GM12878 (cell line): Measurements from ENCODE around the gene CIRBP. TPM values are rescaled to one million over a fixed set of nuclear protein-coding genes. Genes with fewer than 3 reads are reported as not detected.

Experiments
- ASH2L ChIP-seq: fragments of 300-600, 200-600 bp; sonication (generic); IDR thresholded peaks from 2 replicates; pipeline ENCODE4 v1.6.1; 2017; ENCODE audit warnings: low read depth, mild to moderate bottlenecking, borderline replicate concordance
- BHLHE40 ChIP-seq, 2 experiments: fragments of 450-650 bp in 1 of 2; IDR thresholded peaks; 2 replicates each; pipeline ENCODE4 v1.6.1; 2011 to 2017; ENCODE audit warnings: low read depth in 2 of 2, borderline replicate concordance in 1 of 2, improper control_type of control experiment in 1 of 2, low read length in 1 of 2, mild to moderate bottlenecking in 1 of 2
- BMI1 ChIP-seq: fragments of 450-650 bp; IDR thresholded peaks from 2 replicates; pipeline ENCODE4 v1.6.1; 2016; ENCODE audit warnings: mild to moderate bottlenecking, moderate library complexity, borderline replicate concordance
- CEBPB ChIP-seq, 2 experiments: fragments of 150-350 bp in 1 of 2; IDR thresholded peaks; 2 replicates each; pipeline ENCODE4 v1.6.1; 2012 to 2014; ENCODE audit warnings: low read depth in 2 of 2, low read length in 2 of 2, borderline replicate concordance in 1 of 2, inconsistent platforms in 1 of 2
- CREB1 ChIP-seq: IDR thresholded peaks from 2 replicates; pipeline ENCODE4 v1.6.1; 2012; ENCODE audit warnings: low read depth, mild to moderate bottlenecking, inconsistent platforms
- CREM ChIP-seq: IDR thresholded peaks from 2 replicates; pipeline ENCODE4 v1.6.1; 2014; ENCODE audit warnings: antibody characterized with exemption, low read depth
- E4F1 ChIP-seq: fragments of 450-650 bp; IDR thresholded peaks from 2 replicates; pipeline ENCODE4 v1.6.1; 2018; ENCODE audit warnings: borderline replicate concordance, mild to moderate bottlenecking; ENCODE audit not compliant: partially characterized antibody
- EED ChIP-seq: sonication (generic); IDR thresholded peaks from 2 replicates; pipeline ENCODE4 v1.6.1; 2016; ENCODE audit warnings: antibody characterized with exemption, low read depth
- ETV6 ChIP-seq, 2 experiments: fragments of 450-650 bp in 1 of 2; IDR thresholded peaks in 1 of 2; conservative IDR thresholded peaks in 1 of 2; 2 replicates each; pipeline ENCODE4 v1.6.1; 2014; ENCODE audit warnings: antibody characterized with exemption in 1 of 2, borderline replicate concordance in 1 of 2, low read depth in 1 of 2, mild to moderate bottlenecking in 1 of 2, moderate library complexity in 1 of 2
- FOXK2 ChIP-seq: fragments of 450-650 bp; IDR thresholded peaks from 2 replicates; pipeline ENCODE4 v1.6.1; 2017; ENCODE audit warnings: mild to moderate bottlenecking, moderate library complexity
- IKZF1 ChIP-seq: fragments of 450-650 bp; conservative IDR thresholded peaks from 2 replicates; pipeline ENCODE4 v1.6.1; 2017; ENCODE audit warnings: antibody characterized with exemption, mild to moderate bottlenecking
- KDM1A ChIP-seq: fragments of 200-600 bp; sonication (generic); IDR thresholded peaks from 2 replicates; pipeline ENCODE4 v1.6.1; 2016; ENCODE audit warnings: borderline replicate concordance
- MEF2A ChIP-seq: IDR thresholded peaks from 2 replicates; pipeline ENCODE4 v1.6.1; 2011; ENCODE audit warnings: low read depth, mild to moderate bottlenecking, low read length, moderate library complexity; ENCODE audit not compliant: insufficient read depth
- MTA2 ChIP-seq: fragments of 450-650 bp; IDR thresholded peaks from 2 replicates; pipeline ENCODE4 v1.6.1; 2016; ENCODE audit warnings: low read depth, mild to moderate bottlenecking, moderate library complexity
- NFYA ChIP-seq: IDR thresholded peaks from 2 replicates; pipeline ENCODE4 v1.6.1; 2011; ENCODE audit warnings: low read depth, mild to moderate bottlenecking, low read length, improper control_type of control experiment, borderline replicate concordance
- POLR2AphosphoS2 ChIP-seq: IDR thresholded peaks from 2 replicates; pipeline ENCODE4 v1.6.1; 2011; ENCODE audit warnings: low read depth, mild to moderate bottlenecking, low read length, improper control_type of control experiment, moderate library complexity
- TARDBP ChIP-seq: IDR thresholded peaks from 2 replicates; pipeline ENCODE4 v1.6.1; 2016; ENCODE audit warnings: borderline replicate concordance
- ZBED1 ChIP-seq: IDR thresholded peaks from 2 replicates; pipeline ENCODE4 v1.6.1; 2016; ENCODE audit warnings: borderline replicate concordance
- ZNF217 ChIP-seq: fragments of 450-650 bp; IDR thresholded peaks from 2 replicates; pipeline ENCODE4 v1.6.1; 2017; ENCODE audit warnings: antibody characterized with exemption, mild to moderate bottlenecking
- ZSCAN29 ChIP-seq: fragments of 450-650 bp; IDR thresholded peaks from 2 replicates; pipeline ENCODE4 v1.6.1; 2017; ENCODE audit warnings: mild to moderate bottlenecking, moderate library complexity
- polyA plus RNA-seq, 11 experiments: library from polyadenylated mRNA; depleted of rRNA in 4 of 11; unstranded in 6 of 11; stranded (reverse) in 5 of 11; fragments of >200 nt; fragmentation: Nextera tagmentation in 4 of 11; fragmentation: Illumina TruSeq in 1 of 11; extraction: Ambion mirVana in 4 of 11; extraction: Trizol in 1 of 11; gene quantifications; 1 replicate in 1 of 11; 2 replicates in 10 of 11; pipeline versions ENCODE4 v1.2.1 to v1.2.3, GENCODE V29; 2011 to 2016; ENCODE audit warnings: inconsistent platforms in 2 of 11, missing spikeins in 2 of 11, low read depth in 1 of 11
- total RNA-seq, 4 experiments: library from RNA; depleted of rRNA in 3 of 4; stranded (reverse); fragments of >200 nt in 3 of 4; fragmentation: Illumina TruSeq in 1 of 4; extraction: Trizol in 1 of 4; gene quantifications; 2 replicates each; pipeline versions ENCODE4 v1.2.1 to v1.2.3, GENCODE V29; 2013 to 2021
- TF ChIP-seq, protein P1 (sequence below): IDR thresholded peaks from 2 replicates; pipeline ENCODE4 v1.6.1; 2011; ENCODE audit warnings: borderline replicate concordance, low read depth, mild to moderate bottlenecking, moderate library complexity, low read length; ENCODE audit not compliant: insufficient read depth, poor library complexity, severe bottlenecking
- TF ChIP-seq, protein P2 (sequence below): fragments of 450-650 bp; IDR thresholded peaks from 2 replicates; pipeline ENCODE4 v1.6.1; 2017; ENCODE audit warnings: mild to moderate bottlenecking

The CIRBP gene
- total and polyA plus RNA-seq, 10 of the 15 experiments (the other 5 are each of a cell fraction or from before 2014, with no cell fraction given): 27.6 to 335 (median 229) TPM

- TF ChIP-seq E4F1 (peak; percentile 16), ZSCAN29 (peak; percentile 64; the same call in 1 of the 2 replicates), MEF2A (no peak), ETV6 (conservative IDR thresholded peaks at IDR 0.05 in 1 of 2, IDR thresholded peaks at IDR 0.05 in 1 of 2; ENCODE audit: borderline replicate concordance in 1 of 2, low read depth in 1 of 2) (no peak), TARDBP (no peak), POLR2AphosphoS2 (peak; percentile 86), ZNF217 (peak; percentile 87; the same call in 1 of the 2 replicates), MTA2 (no peak), CEBPB (IDR thresholded peaks at IDR 0.05; ENCODE audit: borderline replicate concordance in 1 of 2, low read depth in 2 of 2, low read length in 2 of 2) (no peak), NFYA (no peak), BHLHE40 (IDR thresholded peaks at IDR 0.05; ENCODE audit: borderline replicate concordance in 1 of 2, low read depth in 2 of 2, low read length in 1 of 2) (peak; percentile 88 to 97), IKZF1 (peak; percentile 86), CREM (peak; percentile 94), EED (no peak), KDM1A (no peak), ASH2L (peak; percentile 25; the same call in 1 of the 2 replicates), BMI1 (no peak), FOXK2 (no peak), ZBED1 (peak; percentile 49; the same call in 1 of the 2 replicates), CREB1 (peak; percentile 93)
- TF ChIP-seq, protein P1, sequence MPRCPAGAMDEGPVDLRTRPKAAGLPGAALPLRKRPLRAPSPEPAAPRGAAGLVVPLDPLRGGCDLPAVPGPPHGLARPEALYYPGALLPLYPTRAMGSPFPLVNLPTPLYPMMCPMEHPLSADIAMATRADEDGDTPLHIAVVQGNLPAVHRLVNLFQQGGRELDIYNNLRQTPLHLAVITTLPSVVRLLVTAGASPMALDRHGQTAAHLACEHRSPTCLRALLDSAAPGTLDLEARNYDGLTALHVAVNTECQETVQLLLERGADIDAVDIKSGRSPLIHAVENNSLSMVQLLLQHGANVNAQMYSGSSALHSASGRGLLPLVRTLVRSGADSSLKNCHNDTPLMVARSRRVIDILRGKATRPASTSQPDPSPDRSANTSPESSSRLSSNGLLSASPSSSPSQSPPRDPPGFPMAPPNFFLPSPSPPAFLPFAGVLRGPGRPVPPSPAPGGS: no peak
- TF ChIP-seq, protein P2, sequence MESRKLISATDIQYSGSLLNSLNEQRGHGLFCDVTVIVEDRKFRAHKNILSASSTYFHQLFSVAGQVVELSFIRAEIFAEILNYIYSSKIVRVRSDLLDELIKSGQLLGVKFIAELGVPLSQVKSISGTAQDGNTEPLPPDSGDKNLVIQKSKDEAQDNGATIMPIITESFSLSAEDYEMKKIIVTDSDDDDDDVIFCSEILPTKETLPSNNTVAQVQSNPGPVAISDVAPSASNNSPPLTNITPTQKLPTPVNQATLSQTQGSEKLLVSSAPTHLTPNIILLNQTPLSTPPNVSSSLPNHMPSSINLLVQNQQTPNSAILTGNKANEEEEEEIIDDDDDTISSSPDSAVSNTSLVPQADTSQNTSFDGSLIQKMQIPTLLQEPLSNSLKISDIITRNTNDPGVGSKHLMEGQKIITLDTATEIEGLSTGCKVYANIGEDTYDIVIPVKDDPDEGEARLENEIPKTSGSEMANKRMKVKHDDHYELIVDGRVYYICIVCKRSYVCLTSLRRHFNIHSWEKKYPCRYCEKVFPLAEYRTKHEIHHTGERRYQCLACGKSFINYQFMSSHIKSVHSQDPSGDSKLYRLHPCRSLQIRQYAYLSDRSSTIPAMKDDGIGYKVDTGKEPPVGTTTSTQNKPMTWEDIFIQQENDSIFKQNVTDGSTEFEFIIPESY: no peak
Measured at GRCh38 chr19:1275260-1275975, 6.3 kb downstream of the CIRBP start, which contains the start of gene FAM174C (continued).
